GM18951 (cell line): ENCODE data around the gene TERT.

Experiments
- POLR2A ChIP-seq: IDR thresholded peaks from 4 replicates; pipeline ENCODE4 v1.6.1; 2011; ENCODE audit warnings: mild to moderate bottlenecking; ENCODE audit not compliant: insufficient read length, insufficient read depth; ENCODE audit errors: extremely low read depth
- in situ Hi-C: fragments of 300-500 bp; cut with MboI; formaldehyde crosslinking; loops from one replicate; pipeline ENCODE4 v1.12.0; 2022; ENCODE audit warnings: low sequenced_read_pairs, mixed read lengths, inconsistent platforms; ENCODE audit not compliant: unreplicated experiment

Gene TERT

GRCh38 chr5:1325870-1326531 lies 31.1 kb upstream of the TERT start:
- TF ChIP-seq POLR2A = no peak
- in situ Hi-C loops = no loop called here

GRCh38 chr5:1325191-1325741 lies 30.4 kb upstream of the TERT start:
- no peak for TF ChIP-seq POLR2A
- in situ Hi-C loops = no loop called here

GRCh38 chr5:1324719-1325190 lies 29.9 kb upstream of the TERT start:
- in situ Hi-C loops = no loop called here

GRCh38 chr5:1324301-1324700 lies 29.4 kb upstream of the TERT start:
- in situ Hi-C loops = no loop called here
- no peak for TF ChIP-seq POLR2A

More at GRCh38 chr5:1324719-1325190, 29.9 kb upstream of the TERT start:
- TF ChIP-seq POLR2A = no peak

- no peak for TF ChIP-seq POLR2A
- in situ Hi-C loops = no loop called here
These were observed 28.9 kb upstream of the TERT start for GRCh38 chr5:1323803-1324173.

- TF ChIP-seq POLR2A = no peak
- in situ Hi-C loops = no loop called here
These were observed 28.3 kb upstream of the TERT start for GRCh38 chr5:1322955-1323802.

- in situ Hi-C loops = no loop called here
- no peak for TF ChIP-seq POLR2A
These were observed 27.4 kb upstream of the TERT start for GRCh38 chr5:1322036-1322900.

GRCh38 chr5:1321576-1321975 lies 26.7 kb upstream of the TERT start:
- in situ Hi-C loops = no loop called here
- no peak for TF ChIP-seq POLR2A

GRCh38 chr5:1320436-1321344 lies 25.8 kb upstream of the TERT start:
- in situ Hi-C loops = no loop called here

GRCh38 chr5:1319436-1320256 lies 24.8 kb upstream of the TERT start:
- in situ Hi-C loops = no loop called here
- no peak for TF ChIP-seq POLR2A

More at GRCh38 chr5:1320436-1321344, 25.8 kb upstream of the TERT start:
- no peak for TF ChIP-seq POLR2A

- TF ChIP-seq POLR2A = no peak
- in situ Hi-C loops = no loop called here
These were observed 23.9 kb upstream of the TERT start for GRCh38 chr5:1318659-1319251.

- in situ Hi-C loops = no loop called here
These were observed 23.2 kb upstream of the TERT start for GRCh38 chr5:1317921-1318565.

More at GRCh38 chr5:1317921-1318565, 23.2 kb upstream of the TERT start:
- TF ChIP-seq POLR2A = no peak
